ENCODE results near the gene BMPR1B. TPM values are rescaled to one million over a fixed set of nuclear protein-coding genes. Genes with fewer than 3 reads are reported as not detected.

The BMPR1B gene
- total and polyA plus RNA-seq, 2 of the 8 experiments (the other 6 are each of a cell fraction or from before 2014, with no cell fraction given) = 0.14 to 1.1 TPM

GRCh38 chr4:94870146-94870545, 112.4 kb downstream of the BMPR1B start:
- no peak overlapping the region for H2BK15ac ChIP-seq (ENCODE audit: low read length)
- H4K91ac ChIP-seq (replicated peaks; ENCODE audit: insufficient read length, low read length) = no peak overlapping the region
- ChIA-PET POLR2A (ENCODE audit: partially characterized antibody) (no interaction called here), CTCF (ENCODE audit: partially characterized antibody) (no interaction called here)
- FAIRE-seq (no peak), DNase-seq (ENCODE audit: low read depth in 1 of 2, low spot score in 2 of 2) (no peak)
- no peak overlapping the region for H3K56ac ChIP-seq (replicated peaks; ENCODE audit: insufficient read length, low read depth, low read length)
- no peak overlapping the region for H3K4ac ChIP-seq (replicated peaks; ENCODE audit: insufficient read length, low read depth, low read length)
- H3K36me3 ChIP-seq (ENCODE audit: control insufficient read depth in 2 of 4, insufficient read depth in 4 of 4, low read length in 3 of 4) = no peaks in the 10 kb centered on the region
- H3K23me2 ChIP-seq (ENCODE audit: low read depth, low read length) = no peaks in the 10 kb centered on the region
- no peak overlapping the region for H3K18ac ChIP-seq (ENCODE audit: extremely low read depth, low read length)
- no peak overlapping the region for H3K23ac ChIP-seq (ENCODE audit: insufficient read length)
- H2AFZ ChIP-seq (ENCODE audit: low read length) = no peak overlapping the region
- H2BK20ac ChIP-seq (ENCODE audit: low read length) = no peak overlapping the region
- H3K9me3 ChIP-seq (ENCODE audit: insufficient read depth in 2 of 2, low read depth in 1 of 2, low read length in 1 of 2) = no peaks in the 10 kb centered on the region
- H4K20me1 ChIP-seq (replicated peaks in 1 of 2; ENCODE audit: control insufficient read depth in 1 of 2, insufficient read depth in 2 of 2, low read length in 2 of 2) = no peaks in the 10 kb centered on the region
- no peak overlapping the region for H2AK5ac ChIP-seq (ENCODE audit: low read depth, low read length)
- no peaks in the 10 kb centered on the region for H3K4me1 ChIP-seq (replicated peaks in 1 of 4; ENCODE audit: control insufficient read depth in 3 of 4, insufficient read depth in 4 of 4, low read length in 3 of 4)
- no peak overlapping the region for H3K9ac ChIP-seq (replicated peaks in 1 of 4; ENCODE audit: extremely low read depth in 1 of 4, low read depth in 3 of 4, low read length in 3 of 4)
- H3K27ac ChIP-seq (ENCODE audit: low read depth, low read length) = no peak overlapping the region
- no peak overlapping the region for H3K4me3 ChIP-seq (ENCODE audit: extremely low read depth in 1 of 4, insufficient read depth in 2 of 4, low read depth in 3 of 4, low read length in 4 of 4)
- no peak overlapping the region for H2BK5ac ChIP-seq (ENCODE audit: low read depth, low read length)
- no peaks in the 10 kb centered on the region for H3K27me3 ChIP-seq (replicated peaks in 1 of 4; ENCODE audit: control insufficient read depth in 3 of 4, extremely low read depth in 1 of 4, insufficient read depth in 3 of 4, low read length in 3 of 4)
- no peak overlapping the region for H4K8ac ChIP-seq (ENCODE audit: extremely low read depth, insufficient read depth, low read length)
- no peak overlapping the region for H3K14ac ChIP-seq (ENCODE audit: insufficient read length)
- H2BK12ac ChIP-seq (ENCODE audit: low read depth, low read length) = no peak overlapping the region
- H4K5ac ChIP-seq (ENCODE audit: insufficient read length, low read depth, low read length) = no peak overlapping the region
- no peaks in the 10 kb centered on the region for H3K79me1 ChIP-seq (ENCODE audit: low read depth, low read length)
- no peaks in the 10 kb centered on the region for H3K79me2 ChIP-seq (ENCODE audit: control insufficient read depth in 1 of 2, insufficient read depth in 2 of 2, low read length in 2 of 2)
- H2BK120ac ChIP-seq (replicated peaks; ENCODE audit: low read depth, low read length) = no peak overlapping the region
- H3K4me2 ChIP-seq (ENCODE audit: insufficient read depth in 1 of 2, low read depth in 2 of 2, low read length in 2 of 2) = no peak overlapping the region
- WGBS, 2 experiments (ENCODE audit: extremely low coverage in 1 of 2, insufficient coverage in 1 of 2, insufficient read length in 1 of 2, insufficient replicate concordance in 2 of 2, low coverage in 1 of 2, low lambda C conversion rate in 2 of 2, missing lambda C conversion rate in 1 of 2) = 87% methylated on average over 2 of the region's 2 CpGs; no CpG with 5 or more reads in 1 of the 2 experiments
- no peak for TF ChIP-seq BCL11A (IDR thresholded peaks at IDR 0.05; ENCODE audit: low read depth in 2 of 2, low read length in 2 of 2)
- TF ChIP-seq CBX8 (IDR thresholded peaks at IDR 0.05; ENCODE audit: borderline replicate concordance, low read depth, low read length) = no peak
- TF ChIP-seq E2F6 (IDR thresholded peaks at IDR 0.05) = no peak
- TF ChIP-seq MAFK (IDR thresholded peaks at IDR 0.05; ENCODE audit: low read depth, low read length) = no peak
- TF ChIP-seq SAP30 (IDR thresholded peaks at IDR 0.05; ENCODE audit: insufficient read depth, insufficient replicate concordance, low read length) = no peak
- TF ChIP-seq KDM4A (IDR thresholded peaks at IDR 0.05; ENCODE audit: low read depth, low read length, severe bottlenecking) = no peak
- no peak for TF ChIP-seq SP4 (IDR thresholded peaks at IDR 0.05; ENCODE audit: low read length)
- TF ChIP-seq ZNF274 (IDR thresholded peaks at IDR 0.05; ENCODE audit: borderline replicate concordance, extremely low read depth, low read length) = no peak
- no peak for TF ChIP-seq POLR2AphosphoS5 (IDR thresholded peaks at IDR 0.05; ENCODE audit: low read depth, low read length)

All from H1 (cell line).